Panc1 (cell line): ENCODE measurements around the gene PSMF1.

Experiments used
- POLR2AphosphoS5 ChIP-seq: IDR thresholded peaks from 2 replicates; pipeline ENCODE4 v1.6.1; 2012; ENCODE audit warnings: mild to moderate bottlenecking, low read depth, low read length, moderate library complexity
- SIN3A ChIP-seq: IDR thresholded peaks from 2 replicates; pipeline ENCODE4 v1.6.1; 2012; ENCODE audit warnings: low read depth, mild to moderate bottlenecking, low read length, moderate library complexity, borderline replicate concordance; ENCODE audit not compliant: insufficient read depth
- TCF7L2 ChIP-seq: IDR thresholded peaks from 2 replicates; pipeline ENCODE4 v1.6.1; 2011; ENCODE audit warnings: mild to moderate bottlenecking, low read depth, low read length, inconsistent platforms
- TF ChIP-seq, protein P1 (sequence below): fragments of 450-650 bp; IDR thresholded peaks from 2 replicates; pipeline ENCODE4 v1.5.1; 2017; ENCODE audit warnings: mild to moderate bottlenecking
- TF ChIP-seq, protein P2 (sequence below), 2 experiments: IDR thresholded peaks; 2 replicates each; pipeline ENCODE4 v1.6.1; 2011 to 2012; ENCODE audit warnings: low read depth in 2 of 2, control low read depth in 1 of 2, low read length in 1 of 2, mild to moderate bottlenecking in 1 of 2, moderate library complexity in 1 of 2; ENCODE audit not compliant: insufficient read depth in 1 of 2

DNA sequence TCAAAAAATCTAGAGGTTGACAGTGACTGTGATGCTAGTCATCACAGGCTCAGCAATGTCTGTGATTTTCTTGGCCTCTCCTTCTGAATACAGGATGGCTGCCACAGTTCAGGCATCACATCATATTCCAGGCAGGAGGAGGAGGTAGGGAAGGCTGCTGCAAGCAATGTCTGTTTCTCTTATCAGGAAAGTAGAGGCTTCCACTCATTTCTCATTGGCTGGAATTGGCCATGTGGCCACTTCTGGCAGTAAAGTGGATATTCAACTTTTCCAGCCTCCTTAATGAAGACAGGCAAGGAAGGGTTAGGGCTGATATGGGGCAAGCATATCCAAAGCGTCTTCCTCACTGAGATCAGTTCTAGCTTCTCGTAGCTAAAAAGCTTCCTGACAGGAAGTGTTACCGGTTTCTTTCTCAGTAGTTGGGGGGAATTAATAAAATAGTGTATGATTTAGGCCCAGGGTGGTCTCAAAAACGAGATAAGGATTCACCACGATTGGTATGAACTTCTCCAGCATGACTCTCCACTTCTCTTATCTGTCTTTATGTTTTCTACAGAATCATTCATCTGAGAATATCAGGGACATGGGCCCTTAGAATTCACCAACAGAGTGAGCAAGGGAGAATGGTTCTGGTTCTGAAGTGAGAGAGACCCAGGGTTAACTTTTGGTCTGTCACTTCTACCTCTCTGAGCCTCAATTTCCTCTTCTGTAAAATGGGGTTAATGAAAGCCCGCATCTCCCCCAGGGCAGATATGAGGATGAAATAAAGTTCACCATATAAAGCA lies 32.7 kb upstream of the PSMF1 start:
- TF ChIP-seq POLR2AphosphoS5 (no peak), TCF7L2 (no peak), SIN3A (no peak)
- TF ChIP-seq, protein P1, sequence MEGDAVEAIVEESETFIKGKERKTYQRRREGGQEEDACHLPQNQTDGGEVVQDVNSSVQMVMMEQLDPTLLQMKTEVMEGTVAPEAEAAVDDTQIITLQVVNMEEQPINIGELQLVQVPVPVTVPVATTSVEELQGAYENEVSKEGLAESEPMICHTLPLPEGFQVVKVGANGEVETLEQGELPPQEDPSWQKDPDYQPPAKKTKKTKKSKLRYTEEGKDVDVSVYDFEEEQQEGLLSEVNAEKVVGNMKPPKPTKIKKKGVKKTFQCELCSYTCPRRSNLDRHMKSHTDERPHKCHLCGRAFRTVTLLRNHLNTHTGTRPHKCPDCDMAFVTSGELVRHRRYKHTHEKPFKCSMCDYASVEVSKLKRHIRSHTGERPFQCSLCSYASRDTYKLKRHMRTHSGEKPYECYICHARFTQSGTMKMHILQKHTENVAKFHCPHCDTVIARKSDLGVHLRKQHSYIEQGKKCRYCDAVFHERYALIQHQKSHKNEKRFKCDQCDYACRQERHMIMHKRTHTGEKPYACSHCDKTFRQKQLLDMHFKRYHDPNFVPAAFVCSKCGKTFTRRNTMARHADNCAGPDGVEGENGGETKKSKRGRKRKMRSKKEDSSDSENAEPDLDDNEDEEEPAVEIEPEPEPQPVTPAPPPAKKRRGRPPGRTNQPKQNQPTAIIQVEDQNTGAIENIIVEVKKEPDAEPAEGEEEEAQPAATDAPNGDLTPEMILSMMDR: no peak
- TF ChIP-seq, protein P2, sequence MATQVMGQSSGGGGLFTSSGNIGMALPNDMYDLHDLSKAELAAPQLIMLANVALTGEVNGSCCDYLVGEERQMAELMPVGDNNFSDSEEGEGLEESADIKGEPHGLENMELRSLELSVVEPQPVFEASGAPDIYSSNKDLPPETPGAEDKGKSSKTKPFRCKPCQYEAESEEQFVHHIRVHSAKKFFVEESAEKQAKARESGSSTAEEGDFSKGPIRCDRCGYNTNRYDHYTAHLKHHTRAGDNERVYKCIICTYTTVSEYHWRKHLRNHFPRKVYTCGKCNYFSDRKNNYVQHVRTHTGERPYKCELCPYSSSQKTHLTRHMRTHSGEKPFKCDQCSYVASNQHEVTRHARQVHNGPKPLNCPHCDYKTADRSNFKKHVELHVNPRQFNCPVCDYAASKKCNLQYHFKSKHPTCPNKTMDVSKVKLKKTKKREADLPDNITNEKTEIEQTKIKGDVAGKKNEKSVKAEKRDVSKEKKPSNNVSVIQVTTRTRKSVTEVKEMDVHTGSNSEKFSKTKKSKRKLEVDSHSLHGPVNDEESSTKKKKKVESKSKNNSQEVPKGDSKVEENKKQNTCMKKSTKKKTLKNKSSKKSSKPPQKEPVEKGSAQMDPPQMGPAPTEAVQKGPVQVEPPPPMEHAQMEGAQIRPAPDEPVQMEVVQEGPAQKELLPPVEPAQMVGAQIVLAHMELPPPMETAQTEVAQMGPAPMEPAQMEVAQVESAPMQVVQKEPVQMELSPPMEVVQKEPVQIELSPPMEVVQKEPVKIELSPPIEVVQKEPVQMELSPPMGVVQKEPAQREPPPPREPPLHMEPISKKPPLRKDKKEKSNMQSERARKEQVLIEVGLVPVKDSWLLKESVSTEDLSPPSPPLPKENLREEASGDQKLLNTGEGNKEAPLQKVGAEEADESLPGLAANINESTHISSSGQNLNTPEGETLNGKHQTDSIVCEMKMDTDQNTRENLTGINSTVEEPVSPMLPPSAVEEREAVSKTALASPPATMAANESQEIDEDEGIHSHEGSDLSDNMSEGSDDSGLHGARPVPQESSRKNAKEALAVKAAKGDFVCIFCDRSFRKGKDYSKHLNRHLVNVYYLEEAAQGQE (IDR thresholded peaks at IDR 0.05; ENCODE audit: insufficient read depth in 1 of 2, low read depth in 2 of 2, low read length in 1 of 2): no peak
